Measurements from ENCODE around the gene ZYX. TPM values are rescaled to one million over a fixed set of nuclear protein-coding genes. Genes with fewer than 3 reads are reported as not detected.

ZYX gene
- total and polyA plus RNA-seq, 2 donors (not counting 1 experiment from before 2014, with no cell fraction given): 32.3 to 53.8 TPM

- 63% methylated on average over 9 of the region's 11 CpGs for WGBS (ENCODE audit: insufficient coverage)
- POLR2A ChIA-PET: no interaction called here
- intact Hi-C loops (cut with micrococcal nuclease): loop anchor here (10.0 kb wide), 1 partner anchor 55 kb away; no protein-coding TSS in a partner anchor
These were observed 21.3 kb upstream of the ZYX start for GRCh38 chr7:143359771-143360353.

More at GRCh38 chr7:143359771-143360353, 21.3 kb upstream of the ZYX start:
- DNase-seq (peak; percentile 19), ATAC-seq (ENCODE audit: low read depth) (no peak)
- Histone ChIP-seq H3K9ac (ENCODE audit: low read length) (no peak overlapping the region), H3K4me3 (ENCODE audit: control extremely low read depth in 1 of 5, extremely low read depth in 1 of 5, insufficient read depth in 1 of 5, low read depth in 2 of 5, low read length in 4 of 5) (no peak overlapping the region), H3K79me2 (ENCODE audit: control insufficient read depth, insufficient read depth, low read length) (no peaks in the 10 kb centered on the region), H4K20me1 (ENCODE audit: control insufficient read depth, insufficient read depth, low read length, poor library complexity, severe bottlenecking) (no peaks in the 10 kb centered on the region), H3K27me3 (replicated peaks in 1 of 4; ENCODE audit: control extremely low read depth in 1 of 4, control insufficient read depth in 3 of 4, insufficient read depth in 4 of 4, low read length in 3 of 4) (peaks cover 0 to 45% (median 27%) of the 10 kb centered on the region in 4 experiments), H3K27ac (ENCODE audit: low read length in 2 of 2) (no peak overlapping the region), H2AFZ (ENCODE audit: insufficient read depth, low read depth, low read length, poor library complexity, severe bottlenecking) (no peak overlapping the region), H3K9me3 (ENCODE audit: control extremely low read depth in 1 of 3, control insufficient read depth in 2 of 3, insufficient read depth in 1 of 3, low read length in 2 of 3) (peaks cover 0 to 5% (median 0%) of the 10 kb centered on the region in 3 donors), H3K4me1 (ENCODE audit: control insufficient read depth in 2 of 2, insufficient read depth in 2 of 2, low read length in 2 of 2) (peaks cover 12% of the 10 kb centered on the region in 2 donors), H3K4me2 (replicated peaks; ENCODE audit: low read depth, low read length, poor library complexity, severe bottlenecking) (no peak overlapping the region), H3K36me3 (replicated peaks in 1 of 2; ENCODE audit: control extremely low read depth in 1 of 2, control insufficient read depth in 1 of 2, extremely low read depth in 1 of 2, insufficient read depth in 2 of 2, low read length in 1 of 2) (no peaks in the 10 kb centered on the region)
- H3K27ac Mint-ChIP-seq: no peak overlapping the region
- CTCF ChIA-PET: interaction anchor here (0.9 to 2.0 kb wide), 3 partner anchors 20 to 120 kb away, joined by 3 to 6 read pairs (median 3); no protein-coding TSS in a partner anchor
- peak overlapping the region; percentile 68 for H3K4me3 Mint-ChIP-seq
- no peak for TF ChIP-seq EZH2 (IDR thresholded peaks at IDR 0.05; ENCODE audit: borderline replicate concordance, insufficient read depth, low read depth, low read length, poor library complexity, severe bottlenecking)
- TF ChIP-seq, protein P1, sequence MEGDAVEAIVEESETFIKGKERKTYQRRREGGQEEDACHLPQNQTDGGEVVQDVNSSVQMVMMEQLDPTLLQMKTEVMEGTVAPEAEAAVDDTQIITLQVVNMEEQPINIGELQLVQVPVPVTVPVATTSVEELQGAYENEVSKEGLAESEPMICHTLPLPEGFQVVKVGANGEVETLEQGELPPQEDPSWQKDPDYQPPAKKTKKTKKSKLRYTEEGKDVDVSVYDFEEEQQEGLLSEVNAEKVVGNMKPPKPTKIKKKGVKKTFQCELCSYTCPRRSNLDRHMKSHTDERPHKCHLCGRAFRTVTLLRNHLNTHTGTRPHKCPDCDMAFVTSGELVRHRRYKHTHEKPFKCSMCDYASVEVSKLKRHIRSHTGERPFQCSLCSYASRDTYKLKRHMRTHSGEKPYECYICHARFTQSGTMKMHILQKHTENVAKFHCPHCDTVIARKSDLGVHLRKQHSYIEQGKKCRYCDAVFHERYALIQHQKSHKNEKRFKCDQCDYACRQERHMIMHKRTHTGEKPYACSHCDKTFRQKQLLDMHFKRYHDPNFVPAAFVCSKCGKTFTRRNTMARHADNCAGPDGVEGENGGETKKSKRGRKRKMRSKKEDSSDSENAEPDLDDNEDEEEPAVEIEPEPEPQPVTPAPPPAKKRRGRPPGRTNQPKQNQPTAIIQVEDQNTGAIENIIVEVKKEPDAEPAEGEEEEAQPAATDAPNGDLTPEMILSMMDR (IDR thresholded peaks at IDR 0.05): no peak
- no peaks in the 10 kb centered on the region for H3K9me3 Mint-ChIP-seq (ENCODE audit: insufficient read depth)
- peaks cover 13% of the 10 kb centered on the region for H3K4me1 Mint-ChIP-seq
- H3K27me3 Mint-ChIP-seq: peaks cover 51% of the 10 kb centered on the region
